ENCODE data around the gene RAB11A.

DNA sequence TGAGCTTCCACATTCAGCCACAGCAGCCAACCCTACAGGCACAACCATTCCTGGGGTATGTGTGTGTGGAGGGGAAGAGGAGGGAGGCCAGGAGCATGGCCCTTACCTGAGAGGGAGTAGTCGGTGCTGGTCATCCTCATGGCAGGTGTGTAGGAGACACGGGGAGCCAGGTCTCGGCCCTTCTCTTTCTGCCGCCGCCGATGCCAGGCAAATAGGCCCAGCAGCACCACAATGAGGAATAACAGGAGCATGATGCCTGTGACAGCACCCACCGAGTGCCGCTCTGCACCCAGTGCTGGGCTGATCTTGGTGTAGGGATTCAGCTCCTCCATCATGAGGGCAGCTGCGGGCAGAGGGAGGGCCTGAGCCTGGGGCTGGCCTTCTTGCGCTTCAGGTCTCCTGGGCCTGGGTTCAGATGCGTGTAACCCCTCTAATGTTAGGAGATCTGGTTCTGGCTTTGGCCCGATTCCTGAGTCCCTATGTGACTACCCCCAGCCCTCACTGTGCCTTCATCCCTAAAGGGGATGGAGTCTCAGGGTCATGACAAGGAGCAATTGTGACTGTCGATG, 44.4 kb downstream of the RAB11A start:
- no peak for TF ChIP-seq TAF1 (IDR thresholded peaks at IDR 0.05; ENCODE audit: low read depth, low read length)
- no peak for TF ChIP-seq POLR2AphosphoS5 (IDR thresholded peaks at IDR 0.05; ENCODE audit: low read depth, low read length)
- TF ChIP-seq POLR2A (IDR thresholded peaks at IDR 0.05; ENCODE audit: low read depth, low read length): no peak
- TF ChIP-seq POU2F2 (IDR thresholded peaks at IDR 0.05; ENCODE audit: low read depth, low read length): no peak

All from GM12891 (cell line).